NB4 (cell line): Measurements from ENCODE around the gene HCN3.

ENCODE experiments used
- POLR2A ChIP-seq: IDR thresholded peaks from 2 replicates; pipeline ENCODE4 v1.6.1; 2011; ENCODE audit warnings: mild to moderate bottlenecking; ENCODE audit not compliant: insufficient read length; ENCODE audit errors: extremely low read depth
- TF ChIP-seq, protein P1 (sequence below): IDR thresholded peaks from one replicate; pipeline ENCODE4 v1.5.1; 2012; ENCODE audit warnings: low read depth, low read length

DNA sequence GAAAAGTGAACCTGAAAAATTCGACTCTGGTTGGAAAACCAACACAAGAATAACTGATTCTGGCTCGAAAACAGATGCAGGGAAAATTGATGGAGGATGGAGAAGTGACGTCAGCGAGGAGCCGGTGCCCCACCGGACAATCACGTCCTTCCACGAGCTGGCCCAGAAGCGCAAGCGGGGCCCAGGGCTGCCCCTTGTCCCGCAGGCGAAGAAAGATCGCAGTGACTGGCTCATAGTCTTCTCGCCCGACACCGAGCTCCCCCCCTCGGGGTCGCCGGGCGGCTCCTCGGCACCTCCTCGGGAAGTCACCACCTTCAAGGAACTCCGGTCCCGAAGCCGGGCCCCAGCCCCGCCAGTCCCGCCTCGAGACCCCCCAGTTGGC lies 45.3 kb downstream of the HCN3 start:
- TF ChIP-seq, protein P1, sequence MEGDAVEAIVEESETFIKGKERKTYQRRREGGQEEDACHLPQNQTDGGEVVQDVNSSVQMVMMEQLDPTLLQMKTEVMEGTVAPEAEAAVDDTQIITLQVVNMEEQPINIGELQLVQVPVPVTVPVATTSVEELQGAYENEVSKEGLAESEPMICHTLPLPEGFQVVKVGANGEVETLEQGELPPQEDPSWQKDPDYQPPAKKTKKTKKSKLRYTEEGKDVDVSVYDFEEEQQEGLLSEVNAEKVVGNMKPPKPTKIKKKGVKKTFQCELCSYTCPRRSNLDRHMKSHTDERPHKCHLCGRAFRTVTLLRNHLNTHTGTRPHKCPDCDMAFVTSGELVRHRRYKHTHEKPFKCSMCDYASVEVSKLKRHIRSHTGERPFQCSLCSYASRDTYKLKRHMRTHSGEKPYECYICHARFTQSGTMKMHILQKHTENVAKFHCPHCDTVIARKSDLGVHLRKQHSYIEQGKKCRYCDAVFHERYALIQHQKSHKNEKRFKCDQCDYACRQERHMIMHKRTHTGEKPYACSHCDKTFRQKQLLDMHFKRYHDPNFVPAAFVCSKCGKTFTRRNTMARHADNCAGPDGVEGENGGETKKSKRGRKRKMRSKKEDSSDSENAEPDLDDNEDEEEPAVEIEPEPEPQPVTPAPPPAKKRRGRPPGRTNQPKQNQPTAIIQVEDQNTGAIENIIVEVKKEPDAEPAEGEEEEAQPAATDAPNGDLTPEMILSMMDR: no peak
- no peak for TF ChIP-seq POLR2A
